HEK293 (cell line): ENCODE data around the gene TEX53.

ENCODE experiments used
- CTCF ChIA-PET: fragments of 350-600 bp; formaldehyde crosslinking; extraction: SDS; loops from one replicate; lab custom pipeline; 2021; ENCODE audit warnings: antibody characterized with exemption; lab: Yijun Ruan, JAX
- POLR2A ChIA-PET: fragments of 300-600 bp; formaldehyde crosslinking; extraction: SDS; loops from one replicate; lab custom pipeline; 2020; ENCODE audit warnings: antibody characterized with exemption, inconsistent platforms; lab: Yijun Ruan, JAX
- H3K27ac ChIP-seq: fragments of 200-500 bp; sonication (Bioruptor generic); 2 replicates; pipeline ENCODE4 v1.5.1; 2014; ENCODE audit warnings: low read depth, low read length, control low read depth, inconsistent platforms; ENCODE audit errors: extremely low read depth
- H3K36me3 ChIP-seq, 2 experiments: fragments of 200-500 bp in 1 of 2; sonication (Bioruptor generic) in 1 of 2; 1 replicate in 1 of 2; 2 replicates in 1 of 2; pipeline ENCODE4 v1.5.1; 2014 to 2017; ENCODE audit warnings: inconsistent platforms in 2 of 2, low read length in 2 of 2; ENCODE audit not compliant: control insufficient read depth in 2 of 2, insufficient read depth in 1 of 2
- H3K4me1 ChIP-seq: fragments of 200-500 bp; sonication (Bioruptor generic); 2 replicates; pipeline ENCODE4 v1.5.1; 2014; ENCODE audit warnings: mild to moderate bottlenecking, low read length, inconsistent platforms; ENCODE audit not compliant: control insufficient read depth, insufficient read depth
- H3K4me3 ChIP-seq: 2 replicates; pipeline ENCODE4 v1.5.1; 2011; ENCODE audit warnings: low read depth, mild to moderate bottlenecking, control low read depth, low read length, moderate library complexity
- H3K9me3 ChIP-seq: fragments of 200-500 bp; sonication (Bioruptor generic); 2 replicates; pipeline ENCODE4 v1.5.1; 2014; ENCODE audit warnings: low read depth, low read length, inconsistent platforms; ENCODE audit not compliant: control insufficient read depth, insufficient read depth
- BCL11B ChIP-seq: fragments of 450-650 bp; formaldehyde crosslinking; IDR thresholded peaks from 2 replicates; pipeline ENCODE4 v1.5.1; 2016; ENCODE audit warnings: low read depth, missing biosample characterization, missing genetic modification characterization
- CTCF ChIP-seq: fragments of 450-650 bp; formaldehyde crosslinking; IDR thresholded peaks from 2 replicates; pipeline ENCODE4 v1.5.1; 2016; ENCODE audit warnings: missing biosample characterization, missing genetic modification characterization
- FEZF1 ChIP-seq: fragments of 450-650 bp; formaldehyde crosslinking; IDR thresholded peaks from 2 replicates; pipeline ENCODE4 v1.5.1; 2016; ENCODE audit warnings: missing biosample characterization, missing genetic modification characterization
- GLIS2 ChIP-seq: fragments of 450-650 bp; formaldehyde crosslinking; IDR thresholded peaks from 2 replicates; pipeline ENCODE4 v1.5.1; 2016; ENCODE audit warnings: missing biosample characterization, missing genetic modification characterization
- KLF8 ChIP-seq: fragments of 450-650 bp; formaldehyde crosslinking; IDR thresholded peaks from 2 replicates; pipeline ENCODE4 v1.5.1; 2016; ENCODE audit warnings: missing biosample characterization, missing genetic modification characterization
- MYNN ChIP-seq: fragments of 450-650 bp; formaldehyde crosslinking; IDR thresholded peaks from 2 replicates; pipeline ENCODE4 v1.5.1; 2016; ENCODE audit warnings: missing biosample characterization, missing genetic modification characterization, borderline replicate concordance
- PRDM4 ChIP-seq: fragments of 450-650 bp; formaldehyde crosslinking; IDR thresholded peaks from 2 replicates; pipeline ENCODE4 v1.5.1; 2017; ENCODE audit warnings: missing biosample characterization, missing genetic modification characterization
- SCRT1 ChIP-seq: fragments of 450-650 bp; formaldehyde crosslinking; IDR thresholded peaks from 2 replicates; pipeline ENCODE4 v1.5.1; 2016; ENCODE audit warnings: missing biosample characterization, missing genetic modification characterization, borderline replicate concordance
- ZNF114 ChIP-seq: fragments of 450-650 bp; formaldehyde crosslinking; IDR thresholded peaks from 2 replicates; pipeline ENCODE4 v1.5.0; 2017; ENCODE audit warnings: missing biosample characterization, missing genetic modification characterization
- ZNF146 ChIP-seq: fragments of 450-650 bp; formaldehyde crosslinking; IDR thresholded peaks from 2 replicates; pipeline ENCODE4 v1.5.1; 2016; ENCODE audit warnings: missing biosample characterization, missing genetic modification characterization
- ZNF169 ChIP-seq: fragments of 450-650 bp; formaldehyde crosslinking; IDR thresholded peaks from 2 replicates; pipeline ENCODE4 v1.5.1; 2016; ENCODE audit warnings: missing biosample characterization, missing genetic modification characterization
- ZNF19 ChIP-seq: fragments of 450-650 bp; formaldehyde crosslinking; IDR thresholded peaks from 2 replicates; pipeline ENCODE4; 2016; ENCODE audit warnings: missing biosample characterization, missing genetic modification characterization, low read depth
- ZNF2 ChIP-seq: fragments of 450-650 bp; formaldehyde crosslinking; IDR thresholded peaks from 2 replicates; pipeline ENCODE4 v1.5.1; 2016; ENCODE audit warnings: missing biosample characterization, missing genetic modification characterization
- ZNF311 ChIP-seq: fragments of 450-650 bp; formaldehyde crosslinking; IDR thresholded peaks from 2 replicates; pipeline ENCODE4 v1.5.1; 2017; ENCODE audit warnings: missing biosample characterization, missing genetic modification characterization, borderline replicate concordance
- ZNF350 ChIP-seq: fragments of 450-650 bp; formaldehyde crosslinking; IDR thresholded peaks from 2 replicates; pipeline ENCODE4 v1.5.0; 2017; ENCODE audit warnings: missing biosample characterization, mild to moderate bottlenecking, missing genetic modification characterization
- ZNF366 ChIP-seq: fragments of 450-650 bp; formaldehyde crosslinking; conservative IDR thresholded peaks from 2 replicates; pipeline ENCODE4 v1.5.1; 2016; ENCODE audit warnings: missing biosample characterization, missing genetic modification characterization
- ZNF391 ChIP-seq: fragments of 450-650 bp; formaldehyde crosslinking; IDR thresholded peaks from 2 replicates; pipeline ENCODE4 v1.5.1; 2016; ENCODE audit warnings: low read depth, missing biosample characterization, missing genetic modification characterization, borderline replicate concordance
- ZNF561 ChIP-seq: fragments of 450-650 bp; IDR thresholded peaks from 2 replicates; pipeline ENCODE4 v1.5.1; 2018; ENCODE audit warnings: missing biosample characterization, missing genetic modification characterization, borderline replicate concordance
- ZNF623 ChIP-seq: fragments of 450-650 bp; formaldehyde crosslinking; IDR thresholded peaks from 2 replicates; pipeline ENCODE4 v1.5.1; 2016; ENCODE audit warnings: missing biosample characterization, missing genetic modification characterization
- ZNF670 ChIP-seq: fragments of 450-650 bp; formaldehyde crosslinking; IDR thresholded peaks from 2 replicates; pipeline ENCODE4 v1.5.1; 2016; ENCODE audit warnings: missing biosample characterization, missing genetic modification characterization, low read depth
- ZNF707 ChIP-seq: fragments of 450-650 bp; formaldehyde crosslinking; IDR thresholded peaks from 2 replicates; pipeline ENCODE4 v1.5.1; 2016; ENCODE audit warnings: missing biosample characterization, missing genetic modification characterization
- ZNF777 ChIP-seq: fragments of 450-650 bp; formaldehyde crosslinking; IDR thresholded peaks from 2 replicates; pipeline ENCODE4 v1.5.1; 2017; ENCODE audit warnings: missing biosample characterization, missing genetic modification characterization, borderline replicate concordance
- TF ChIP-seq, protein P1 (sequence below): fragments of 450-650 bp; formaldehyde crosslinking; IDR thresholded peaks from 2 replicates; pipeline ENCODE4 v1.5.1; 2016; ENCODE audit warnings: missing biosample characterization, missing genetic modification characterization
- TF ChIP-seq, protein P2 (sequence below): fragments of 450-650 bp; formaldehyde crosslinking; IDR thresholded peaks from 2 replicates; pipeline ENCODE4 v1.5.1; 2016; ENCODE audit warnings: missing biosample characterization, missing genetic modification characterization

TEX53 gene

DNA sequence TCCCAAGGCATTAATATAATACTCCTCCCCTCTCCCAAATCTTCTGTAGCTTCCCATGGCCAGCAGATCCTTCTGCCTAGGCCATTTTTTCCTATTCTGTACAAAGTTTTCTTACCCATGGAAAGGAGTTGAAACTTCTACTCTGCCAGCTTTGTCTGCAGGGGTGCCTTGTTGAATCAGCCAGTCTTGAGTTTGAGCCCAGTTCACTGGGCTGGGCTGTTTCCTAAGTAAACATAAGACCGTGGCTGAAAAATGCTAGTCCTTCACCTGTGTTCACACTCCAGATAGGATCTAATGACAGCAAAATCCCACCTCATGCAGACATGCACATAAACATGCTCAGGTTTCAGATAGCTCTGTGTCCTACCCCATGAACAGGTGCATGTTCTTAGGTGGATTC is 14.0 kb upstream of the TEX53 start:
- Histone ChIP-seq H3K27ac (no peak overlapping the region), H3K36me3 (no peaks in the 10 kb centered on the region), H3K4me1 (no peaks in the 10 kb centered on the region), H3K4me3 (no peak overlapping the region), H3K9me3 (no peaks in the 10 kb centered on the region)
- TF ChIP-seq ZNF350 (tag by site-specific recombination) = no peak
- TF ChIP-seq BCL11B = no peak
- no peak for TF ChIP-seq ZNF146 (tag by site-specific recombination)
- TF ChIP-seq ZNF366 (tag by site-specific recombination) = no peak
- no peak for TF ChIP-seq ZNF19 (tag by site-specific recombination)
- no peak for TF ChIP-seq ZNF623 (tag by site-specific recombination)
- TF ChIP-seq, protein P1, sequence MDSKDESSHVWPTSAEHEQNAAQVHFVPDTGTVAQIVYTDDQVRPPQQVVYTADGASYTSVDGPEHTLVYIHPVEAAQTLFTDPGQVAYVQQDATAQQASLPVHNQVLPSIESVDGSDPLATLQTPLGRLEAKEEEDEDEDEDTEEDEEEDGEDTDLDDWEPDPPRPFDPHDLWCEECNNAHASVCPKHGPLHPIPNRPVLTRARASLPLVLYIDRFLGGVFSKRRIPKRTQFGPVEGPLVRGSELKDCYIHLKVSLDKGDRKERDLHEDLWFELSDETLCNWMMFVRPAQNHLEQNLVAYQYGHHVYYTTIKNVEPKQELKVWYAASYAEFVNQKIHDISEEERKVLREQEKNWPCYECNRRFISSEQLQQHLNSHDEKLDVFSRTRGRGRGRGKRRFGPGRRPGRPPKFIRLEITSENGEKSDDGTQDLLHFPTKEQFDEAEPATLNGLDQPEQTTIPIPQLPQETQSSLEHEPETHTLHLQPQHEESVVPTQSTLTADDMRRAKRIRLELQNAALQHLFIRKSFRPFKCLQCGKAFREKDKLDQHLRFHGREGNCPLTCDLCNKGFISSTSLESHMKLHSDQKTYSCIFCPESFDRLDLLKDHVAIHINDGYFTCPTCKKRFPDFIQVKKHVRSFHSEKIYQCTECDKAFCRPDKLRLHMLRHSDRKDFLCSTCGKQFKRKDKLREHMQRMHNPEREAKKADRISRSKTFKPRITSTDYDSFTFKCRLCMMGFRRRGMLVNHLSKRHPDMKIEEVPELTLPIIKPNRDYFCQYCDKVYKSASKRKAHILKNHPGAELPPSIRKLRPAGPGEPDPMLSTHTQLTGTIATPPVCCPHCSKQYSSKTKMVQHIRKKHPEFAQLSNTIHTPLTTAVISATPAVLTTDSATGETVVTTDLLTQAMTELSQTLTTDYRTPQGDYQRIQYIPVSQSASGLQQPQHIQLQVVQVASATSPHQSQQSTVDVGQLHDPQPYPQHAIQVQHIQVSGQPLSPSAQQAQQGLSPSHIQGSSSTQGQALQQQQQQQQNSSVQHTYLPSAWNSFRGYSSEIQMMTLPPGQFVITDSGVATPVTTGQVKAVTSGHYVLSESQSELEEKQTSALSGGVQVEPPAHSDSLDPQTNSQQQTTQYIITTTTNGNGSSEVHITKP (tag by site-specific recombination) = no peak
- no peak for TF ChIP-seq ZNF707 (tag by site-specific recombination)
- no peak for TF ChIP-seq ZNF169 (tag by site-specific recombination)
- TF ChIP-seq ZNF114 (tag by site-specific recombination) = no peak
- no peak for TF ChIP-seq GLIS2 (tag by site-specific recombination)
- no peak for TF ChIP-seq SCRT1
- POLR2A ChIA-PET = no interaction called here
- CTCF ChIA-PET = interaction anchor here (0.6 to 2.8 kb wide), 8 partner anchors 9 to 395 kb away, joined by 3 to 19 read pairs (median 4); no protein-coding TSS in a partner anchor

- CTCF ChIA-PET = interaction anchor here (1.6 to 1.7 kb wide), 2 partner anchors 11 to 237 kb away, joined by 6 to 7 read pairs; no protein-coding TSS in a partner anchor
- TF ChIP-seq ZNF391 (tag by site-specific recombination) (no peak), ZNF777 (no peak), ZNF561 (no peak), MYNN (tag by site-specific recombination) (no peak), CTCF (no peak), ZNF670 (tag by site-specific recombination) (no peak), KLF8 (tag by site-specific recombination) (no peak)
- POLR2A ChIA-PET = no interaction called here
- H3K4me1 ChIP-seq = no peaks in the 10 kb centered on the region
- H3K27ac ChIP-seq = no peak overlapping the region
- H3K9me3 ChIP-seq = no peaks in the 10 kb centered on the region
- H3K36me3 ChIP-seq = no peaks in the 10 kb centered on the region
- no peak overlapping the region for H3K4me3 ChIP-seq
Observed at GRCh38 chr9:114669961-114670360, 12.4 kb upstream of the TEX53 start.

GRCh38 chr9:114668146-114668545 is 10.5 kb upstream of the TEX53 start:
- Histone ChIP-seq H3K4me1 (no peaks in the 10 kb centered on the region), H3K9me3 (no peaks in the 10 kb centered on the region), H3K27ac (no peak overlapping the region), H3K36me3 (no peaks in the 10 kb centered on the region), H3K4me3 (no peak overlapping the region)
- ChIA-PET POLR2A (no interaction called here), CTCF (interaction anchor here (0.7 to 1.8 kb wide), 7 partner anchors 12 to 347 kb away, joined by 3 to 7 read pairs (median 3); no protein-coding TSS in a partner anchor)
- TF ChIP-seq, protein P2, sequence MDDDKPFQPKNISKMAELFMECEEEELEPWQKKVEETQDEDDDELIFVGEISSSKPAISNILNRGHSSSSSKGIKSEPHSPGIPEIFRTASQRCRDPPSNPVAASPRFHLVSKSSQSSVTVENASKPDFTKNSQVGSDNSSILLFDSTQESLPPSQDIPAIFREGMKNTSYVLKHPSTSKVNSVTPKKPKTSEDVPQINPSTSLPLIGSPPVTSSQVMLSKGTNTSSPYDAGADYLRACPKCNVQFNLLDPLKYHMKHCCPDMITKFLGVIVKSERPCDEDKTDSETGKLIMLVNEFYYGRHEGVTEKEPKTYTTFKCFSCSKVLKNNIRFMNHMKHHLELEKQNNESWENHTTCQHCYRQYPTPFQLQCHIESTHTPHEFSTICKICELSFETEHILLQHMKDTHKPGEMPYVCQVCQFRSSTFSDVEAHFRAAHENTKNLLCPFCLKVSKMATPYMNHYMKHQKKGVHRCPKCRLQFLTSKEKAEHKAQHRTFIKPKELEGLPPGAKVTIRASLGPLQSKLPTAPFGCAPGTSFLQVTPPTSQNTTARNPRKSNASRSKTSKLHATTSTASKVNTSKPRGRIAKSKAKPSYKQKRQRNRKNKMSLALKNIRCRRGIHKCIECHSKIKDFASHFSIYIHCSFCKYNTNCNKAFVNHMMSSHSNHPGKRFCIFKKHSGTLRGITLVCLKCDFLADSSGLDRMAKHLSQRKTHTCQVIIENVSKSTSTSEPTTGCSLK (tag by site-specific recombination) = no peak
- TF ChIP-seq ZNF2 (tag by site-specific recombination) (no peak), PRDM4 (no peak), FEZF1 (tag by site-specific recombination) (no peak), ZNF311 (tag by site-specific recombination) (no peak)
